UCSD-AML1 (cell line): ENCODE data around the gene ALDOA.
A peak's percentile ranks its signal among the peaks of the same experiment; 100 is the strongest.
"Not testable (repeated sequence)": the region's sequence is repeated elsewhere in the genome, so short reads cannot be mapped to it uniquely, and the experiment has no call there.

Source experiments
- DNase-seq: peaks from one replicate; lab custom pipeline; 2025; ENCODE audit not compliant: unreplicated experiment; lab: John Stamatoyannopoulos, UW

Gene ALDOA

DNA sequence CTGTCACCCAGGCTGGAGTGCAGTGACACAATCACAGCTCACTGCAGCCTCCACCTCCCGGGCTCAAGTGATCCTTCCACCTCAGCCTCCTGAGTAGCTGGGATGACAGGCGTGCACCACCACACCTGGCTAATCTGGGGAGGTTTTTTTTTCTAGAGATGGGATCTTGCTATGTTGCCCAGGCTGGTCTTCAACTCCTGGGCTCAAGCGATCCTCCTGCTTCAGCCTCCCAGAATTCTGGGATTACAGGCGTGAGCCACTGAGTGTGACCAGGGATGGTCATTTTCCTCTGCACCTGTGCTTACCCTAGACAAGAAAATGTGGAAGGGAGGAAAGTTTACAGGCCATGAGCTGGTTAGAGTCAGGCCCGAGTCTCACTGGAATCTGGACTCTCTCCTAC lies 24.9 kb upstream of the ALDOA start:
- DNase-seq, result not testable (repeated sequence)

DNA sequence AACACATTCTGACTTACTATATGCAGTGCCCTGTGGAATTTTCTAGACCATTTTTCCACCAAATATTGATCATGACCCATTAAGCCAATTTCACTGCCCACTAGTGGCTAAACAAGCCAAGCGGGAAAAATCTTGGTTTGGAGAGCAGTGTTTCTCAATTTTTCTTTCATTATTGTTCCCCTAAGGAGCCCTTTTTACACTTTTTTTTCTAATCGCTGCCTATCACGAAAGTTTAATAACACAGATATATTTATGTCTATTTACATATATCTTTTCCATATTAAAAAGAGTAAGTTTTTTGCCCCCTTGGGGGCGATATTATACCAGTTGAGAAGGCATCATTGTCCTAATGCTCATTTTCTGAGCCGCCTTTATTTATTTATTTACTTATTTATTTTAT lies 23.7 kb upstream of the ALDOA start:
- DNase-seq, result no peak

DNA sequence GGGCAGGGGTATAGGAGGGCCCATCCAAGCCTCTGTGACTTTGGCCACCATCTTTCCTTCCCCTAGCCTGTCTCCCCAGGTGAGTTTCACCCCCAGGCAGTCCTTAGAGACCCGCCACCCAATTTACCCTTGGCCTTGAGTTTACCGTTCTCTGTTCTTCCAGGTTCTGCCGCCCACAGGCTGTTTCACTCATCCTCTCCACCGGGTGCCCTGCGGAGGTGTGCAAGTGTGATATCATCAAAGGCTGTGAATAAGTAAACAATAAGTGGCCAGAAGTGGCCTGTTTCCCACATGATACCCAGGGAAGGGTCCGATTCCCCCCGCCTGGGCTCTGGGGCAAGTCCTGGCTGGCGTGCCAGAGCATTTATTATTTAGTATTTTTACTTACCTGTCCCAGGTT lies 19.4 kb upstream of the ALDOA start:
- DNase-seq, result no peak

DNA sequence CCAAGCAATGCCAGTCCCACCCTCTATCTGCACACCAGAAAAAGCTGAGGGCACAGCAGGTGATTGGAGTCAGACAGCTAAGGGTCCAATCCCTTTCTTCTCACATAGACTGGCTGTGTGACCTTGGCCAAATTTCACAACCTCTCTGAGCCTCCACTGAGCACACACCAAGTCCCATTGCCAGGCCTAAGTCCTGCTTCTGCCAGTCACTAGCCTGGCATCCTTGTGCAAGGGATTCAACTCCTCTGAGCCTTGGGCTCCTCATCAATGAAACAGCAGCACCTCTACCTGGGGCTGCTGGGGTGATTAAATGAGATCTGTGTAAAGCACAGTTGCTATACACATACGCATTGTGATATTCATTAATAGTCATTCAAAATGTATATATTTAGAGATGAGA lies 19.0 kb upstream of the ALDOA start:
- DNase-seq, result no peak

DNA sequence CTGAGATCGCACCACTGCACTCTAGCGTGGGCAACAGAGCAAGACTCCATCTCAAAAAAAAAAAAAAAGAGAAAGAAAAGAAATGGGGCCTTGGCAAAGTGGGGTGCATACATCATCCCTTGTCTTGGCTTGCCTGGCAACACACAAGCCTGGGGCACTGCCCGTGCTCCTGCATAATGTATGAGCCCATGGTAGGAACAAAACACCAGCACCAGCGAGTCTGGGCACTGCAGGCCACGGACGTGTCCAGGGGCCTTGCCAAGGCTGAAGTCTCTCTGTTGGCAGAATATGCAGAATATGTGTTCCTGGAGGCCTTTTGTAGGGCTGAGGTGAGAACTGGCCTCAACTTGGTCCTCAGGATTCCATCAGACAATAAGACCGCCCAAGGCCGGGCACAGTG lies 15.7 kb upstream of the ALDOA start:
- DNase-seq, result no peak

DNA sequence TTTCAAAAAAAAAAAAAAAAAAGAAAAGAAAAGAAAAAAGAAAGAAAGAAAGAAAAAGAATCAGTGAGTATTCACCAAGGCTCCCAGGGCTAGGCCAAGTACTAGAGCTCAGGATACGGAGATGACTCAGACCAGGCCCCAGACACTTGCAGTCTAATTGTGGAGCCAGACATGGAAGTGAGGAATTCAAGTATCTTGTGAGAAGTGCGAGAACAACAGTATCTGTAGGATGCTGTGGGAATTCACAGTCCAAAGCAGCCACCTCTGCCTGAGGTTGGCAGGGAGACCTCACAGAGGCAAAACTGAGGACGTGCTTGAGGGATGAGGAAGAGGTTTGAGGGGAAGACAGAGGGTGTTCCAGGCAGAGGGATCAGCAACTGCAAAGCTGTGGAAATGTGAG lies 14.0 kb upstream of the ALDOA start:
- no peak for DNase-seq

DNA sequence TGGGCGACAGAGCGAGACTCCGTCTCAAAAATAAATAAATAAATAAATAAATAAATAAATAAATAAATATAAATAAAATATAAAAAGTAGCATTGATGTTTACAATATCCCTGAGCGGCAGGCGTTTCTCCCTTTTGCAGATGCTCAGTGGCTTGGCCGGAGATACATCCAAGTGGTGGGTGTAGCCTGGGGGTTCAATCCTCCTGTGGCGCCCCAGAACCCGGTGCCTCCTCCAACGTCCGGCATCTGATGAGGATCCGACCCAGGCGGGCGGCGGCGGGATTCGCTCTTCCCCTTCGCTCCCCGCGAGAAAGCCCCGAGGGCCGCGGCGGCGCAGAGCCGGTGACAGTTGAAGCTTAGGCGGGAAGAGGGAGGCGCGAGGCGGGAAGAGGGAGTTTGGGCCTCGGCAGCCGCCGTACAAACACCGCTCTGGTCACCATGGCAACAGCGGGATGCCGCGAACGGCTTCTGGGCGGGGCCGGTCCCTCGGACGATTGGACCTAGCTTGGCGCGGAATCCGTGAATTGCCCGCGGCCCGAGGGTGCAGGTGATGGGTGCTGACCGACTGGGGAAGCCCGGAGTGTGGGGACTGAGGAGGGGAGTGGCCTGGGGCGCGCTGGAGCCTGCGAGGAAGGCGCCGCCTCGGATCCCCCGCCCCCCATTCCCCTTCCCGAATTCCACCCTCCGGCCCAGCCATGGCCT lies 12.7 kb upstream of the ALDOA start:
- DNase-seq, result peak; percentile 86

DNA sequence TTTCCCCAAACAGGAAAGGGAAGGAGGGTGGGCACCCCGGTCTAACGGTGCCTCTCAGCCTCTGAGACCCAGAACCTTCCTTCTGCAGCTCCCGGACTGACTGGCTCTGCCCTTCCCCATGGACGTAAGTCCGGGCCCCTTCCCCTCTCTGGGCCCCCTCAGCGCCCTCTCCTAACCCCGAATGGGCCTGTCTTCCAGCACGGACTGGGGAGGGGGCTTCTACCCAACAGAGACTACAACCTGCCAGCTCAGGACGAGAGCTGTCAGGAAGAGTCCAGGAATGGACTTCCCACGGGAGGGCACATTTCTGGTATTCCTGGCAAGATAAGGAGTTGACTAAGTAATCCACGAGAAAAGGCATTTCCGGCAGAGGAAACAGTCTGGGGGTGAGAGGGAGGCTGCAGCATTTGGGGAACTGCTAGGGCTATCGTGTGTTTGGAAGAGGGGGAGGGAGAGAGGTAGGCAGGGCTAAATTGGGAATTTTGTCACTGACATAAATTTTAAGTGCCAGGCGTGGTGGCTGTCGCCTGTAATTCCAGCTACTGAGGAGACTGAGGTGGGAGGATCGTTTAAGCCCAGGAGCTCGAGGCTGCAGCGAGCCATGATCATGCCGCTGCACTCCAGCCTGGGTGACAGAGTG lies 12.1 kb upstream of the ALDOA start:
- DNase-seq, result peak; percentile 41

DNA sequence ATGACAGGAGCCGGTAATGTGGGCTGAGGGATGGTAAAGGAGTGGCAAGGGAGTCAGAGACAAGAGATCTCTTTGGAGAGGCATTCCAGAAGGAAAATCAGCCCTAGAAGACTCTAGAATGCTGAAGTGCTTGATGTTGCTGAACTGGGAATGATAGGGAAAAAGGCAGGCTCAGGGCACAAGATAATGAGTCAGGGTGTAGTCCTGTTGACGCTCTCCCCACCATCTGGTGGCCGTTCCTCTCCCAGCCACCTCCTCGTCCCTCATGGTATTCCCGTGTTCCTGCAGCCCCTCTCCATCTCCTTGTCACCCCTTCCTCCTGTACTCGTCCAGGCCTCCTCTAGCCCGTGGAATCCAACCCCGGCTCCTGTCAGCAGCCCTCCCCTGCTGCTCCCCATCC lies 11.1 kb upstream of the ALDOA start:
- no peak for DNase-seq

DNA sequence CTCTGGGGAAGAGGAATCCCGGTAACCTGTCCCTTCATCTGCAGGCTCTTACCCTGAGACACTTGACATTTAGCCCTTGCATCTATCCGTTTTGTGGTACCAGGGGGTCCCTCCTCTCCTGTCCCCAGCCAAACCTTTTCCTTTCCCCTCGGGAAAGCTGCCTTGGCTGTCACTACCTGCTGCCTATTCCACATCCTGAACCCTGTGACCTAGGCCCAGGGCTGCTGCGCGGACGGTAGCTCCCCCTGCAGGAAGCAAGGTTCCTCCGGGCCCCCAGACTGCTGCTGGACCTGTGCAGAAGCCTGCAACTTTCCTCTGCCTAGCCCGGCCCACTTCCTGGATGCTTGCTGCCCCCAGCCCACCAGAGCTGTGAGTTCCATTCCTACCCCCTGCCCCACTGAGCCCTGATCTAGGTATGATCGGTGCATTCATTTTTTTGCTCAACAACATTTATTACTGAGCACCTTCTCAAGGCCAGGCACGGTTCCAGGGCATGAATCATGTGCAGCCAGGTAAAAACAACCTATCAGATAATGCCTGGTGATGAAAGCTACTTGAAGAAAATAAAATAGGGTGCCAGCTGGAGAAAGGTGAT lies 10.5 kb upstream of the ALDOA start:
- DNase-seq, result peak; percentile 65

DNA sequence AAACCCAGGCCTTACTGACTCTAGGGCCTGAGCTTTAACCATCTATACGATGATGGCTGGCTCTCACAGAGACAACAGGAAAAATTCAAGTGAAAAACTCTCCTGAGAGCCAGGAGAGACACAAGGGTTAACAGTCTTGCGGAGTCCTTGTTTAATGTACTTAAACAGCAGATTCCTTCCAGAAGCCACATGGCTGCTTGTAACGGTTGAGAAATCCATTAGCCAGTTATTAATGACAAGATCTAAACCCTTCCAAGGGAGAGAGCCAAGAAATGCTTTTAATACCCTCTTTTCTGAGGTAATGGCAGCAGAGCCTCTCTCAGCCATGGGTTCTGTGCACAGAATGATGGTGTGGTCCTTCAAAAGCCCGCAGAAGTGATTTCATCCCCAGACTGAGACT lies 5.2 kb upstream of the ALDOA start:
- DNase-seq, result no peak

DNA sequence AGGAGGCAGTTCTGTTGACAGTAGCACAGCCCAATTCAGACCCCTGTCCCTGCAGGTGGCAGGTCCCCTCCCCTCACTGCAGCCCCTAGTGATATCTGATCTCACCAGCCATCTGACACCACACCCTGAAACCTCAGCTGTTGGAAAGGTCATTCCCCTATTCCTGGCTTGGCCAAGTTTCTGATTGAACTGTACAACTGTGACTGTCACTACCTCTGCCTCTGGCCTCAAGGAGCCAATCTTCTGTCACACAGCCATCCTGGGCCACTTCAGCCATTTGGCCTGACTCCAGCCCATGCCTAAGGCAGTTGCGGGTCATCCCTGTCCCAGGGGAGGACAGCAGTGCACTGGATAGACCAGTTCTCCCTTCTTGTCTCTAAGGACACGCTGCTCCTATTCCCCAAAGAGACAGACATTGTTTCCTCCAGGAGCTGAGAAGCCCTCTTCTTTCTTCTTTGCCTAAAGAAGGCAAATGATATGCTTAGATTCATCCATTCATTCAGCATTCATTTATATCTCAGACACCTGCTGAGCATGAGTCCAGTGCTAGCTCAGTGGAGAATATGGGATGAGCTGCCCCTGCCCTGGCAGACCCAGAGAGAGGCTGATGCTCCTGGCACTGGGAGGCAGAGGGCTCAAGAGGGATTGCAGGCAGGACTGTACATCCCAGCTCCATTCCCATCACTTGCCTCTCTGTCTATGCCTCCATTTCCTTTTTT lies 4.6 kb upstream of the ALDOA start:
- no peak for DNase-seq

DNA sequence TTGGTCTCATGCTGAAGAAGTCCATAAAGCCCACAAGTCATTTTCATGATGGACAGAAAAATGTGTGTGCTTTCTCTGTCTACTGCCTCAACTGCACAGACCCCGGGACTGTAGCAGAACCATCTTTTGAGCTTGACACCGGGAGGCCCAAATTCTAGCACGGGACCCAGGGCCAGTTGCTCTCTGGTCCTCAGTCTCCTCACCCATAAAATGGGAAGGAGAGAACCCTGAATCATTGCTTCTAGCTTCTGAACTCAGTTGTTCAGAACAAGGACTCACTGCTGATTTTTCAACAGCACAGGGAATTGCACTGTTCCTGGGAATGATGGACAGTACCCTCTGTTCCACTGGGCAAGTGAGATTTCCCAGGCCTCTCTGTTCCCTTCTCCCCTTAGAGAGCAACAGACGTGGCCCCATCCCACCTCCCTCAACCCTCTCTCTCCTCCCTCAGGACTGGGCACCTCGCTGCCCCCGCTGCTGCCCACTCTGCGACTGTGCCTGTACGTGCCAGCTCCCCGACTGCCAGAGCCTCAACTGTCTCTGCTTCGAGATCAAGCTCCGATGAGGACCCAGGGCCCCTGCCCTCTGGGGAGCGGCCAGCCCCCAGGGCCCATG lies 2.2 kb upstream of the ALDOA start:
- no peak for DNase-seq

DNA sequence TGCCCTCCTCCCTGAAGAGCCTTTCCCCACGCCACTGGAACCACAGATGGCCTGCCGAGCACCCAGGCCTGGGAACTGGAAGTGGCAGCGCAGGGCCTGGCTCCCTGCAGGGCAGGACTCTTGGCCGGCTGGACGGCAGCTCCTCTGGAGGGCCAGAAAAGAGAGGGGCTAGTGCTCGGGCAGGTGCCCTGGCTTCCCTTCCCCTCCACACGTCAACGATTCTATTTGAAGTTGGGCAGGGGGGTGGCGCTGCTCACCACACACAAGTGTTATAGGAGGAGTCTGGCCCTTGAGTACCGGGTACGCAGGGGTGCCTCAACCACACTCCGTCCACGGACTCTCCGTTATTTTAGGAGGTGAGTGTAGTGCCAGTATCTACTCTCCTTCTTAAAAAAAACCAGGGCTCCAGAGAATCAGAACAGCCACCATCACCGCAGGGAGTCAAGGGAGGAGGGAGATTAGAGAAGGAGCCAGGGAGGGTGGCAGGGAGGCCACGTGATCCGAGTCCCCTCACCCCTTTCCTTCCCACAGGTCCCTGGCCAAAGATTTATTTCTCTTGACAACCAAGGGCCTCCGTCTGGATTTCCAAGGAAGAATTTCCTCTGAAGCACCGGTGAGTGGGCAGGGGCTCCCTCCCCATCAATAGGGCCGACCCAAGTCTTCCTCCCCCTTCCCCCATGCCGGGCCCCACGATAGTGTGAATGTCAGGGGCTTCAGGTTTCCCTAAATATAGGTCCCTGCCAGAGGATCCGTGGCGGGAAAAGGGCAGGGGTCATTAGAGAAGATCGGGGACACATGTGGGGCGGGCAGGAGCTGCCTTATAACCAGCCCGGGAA lies 1.4 kb upstream of the ALDOA start:
- peak; percentile 78 for DNase-seq

DNA sequence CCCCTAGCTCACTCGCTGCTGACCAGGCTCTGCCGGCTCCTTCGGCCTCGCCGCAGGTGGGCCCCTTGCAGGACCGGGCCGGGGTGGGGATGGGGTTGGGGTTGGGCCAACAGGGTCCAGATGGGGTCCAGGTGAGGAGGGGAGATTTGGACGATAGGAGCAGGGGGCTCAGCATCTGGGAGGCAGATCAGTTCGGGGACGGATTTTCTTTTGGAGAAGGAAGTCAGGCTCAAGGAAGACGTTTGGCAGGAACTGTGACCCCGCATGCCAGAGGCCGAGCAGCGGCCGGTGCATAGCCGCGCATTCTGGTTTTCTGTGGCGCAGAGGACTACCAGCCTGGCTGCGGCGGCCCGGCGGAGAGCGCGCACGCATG lies 845 bp upstream of the ALDOA start:
- no peak for DNase-seq

DNA sequence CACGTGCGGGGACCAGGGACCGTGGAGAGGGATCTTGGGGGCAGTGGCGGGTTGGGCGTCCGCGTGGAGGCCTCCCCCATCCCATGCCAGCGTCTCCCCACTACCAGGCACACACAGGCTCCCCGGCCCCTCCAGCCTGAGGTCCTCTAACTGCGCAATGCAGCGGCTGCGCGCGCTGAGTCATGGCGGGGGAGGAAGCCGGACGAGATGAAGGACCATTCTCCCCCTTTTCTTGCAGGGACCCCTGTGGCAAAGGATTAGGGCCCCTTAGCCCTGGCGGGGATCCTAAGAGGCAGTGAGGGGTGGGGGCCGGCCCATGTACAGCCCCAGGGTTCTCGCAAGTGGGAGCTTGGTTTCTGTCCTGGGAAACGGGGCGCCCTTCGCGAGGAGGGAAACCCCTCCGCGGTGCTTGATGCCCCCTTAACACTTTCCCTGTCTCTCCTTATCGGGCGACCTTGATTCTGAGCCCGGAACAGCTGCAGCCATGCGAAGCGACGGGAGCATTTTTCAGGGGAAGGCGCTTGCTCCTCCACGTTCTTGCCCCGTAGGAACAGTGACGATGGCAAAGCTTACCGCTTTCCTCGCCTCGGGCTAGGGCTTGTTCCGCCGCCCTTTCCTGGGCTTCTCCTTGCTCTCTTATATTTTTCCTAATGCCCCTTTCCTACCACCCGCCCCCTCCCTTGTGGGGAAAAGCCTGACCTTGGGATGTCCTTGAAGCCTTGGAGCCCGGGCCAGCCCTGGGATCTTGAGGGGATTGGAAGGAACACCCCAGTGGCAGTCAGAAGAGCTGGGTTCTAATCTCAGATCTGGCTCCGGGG lies 592 bp downstream of the ALDOA start:
- DNase-seq, result peak; percentile 61

DNA sequence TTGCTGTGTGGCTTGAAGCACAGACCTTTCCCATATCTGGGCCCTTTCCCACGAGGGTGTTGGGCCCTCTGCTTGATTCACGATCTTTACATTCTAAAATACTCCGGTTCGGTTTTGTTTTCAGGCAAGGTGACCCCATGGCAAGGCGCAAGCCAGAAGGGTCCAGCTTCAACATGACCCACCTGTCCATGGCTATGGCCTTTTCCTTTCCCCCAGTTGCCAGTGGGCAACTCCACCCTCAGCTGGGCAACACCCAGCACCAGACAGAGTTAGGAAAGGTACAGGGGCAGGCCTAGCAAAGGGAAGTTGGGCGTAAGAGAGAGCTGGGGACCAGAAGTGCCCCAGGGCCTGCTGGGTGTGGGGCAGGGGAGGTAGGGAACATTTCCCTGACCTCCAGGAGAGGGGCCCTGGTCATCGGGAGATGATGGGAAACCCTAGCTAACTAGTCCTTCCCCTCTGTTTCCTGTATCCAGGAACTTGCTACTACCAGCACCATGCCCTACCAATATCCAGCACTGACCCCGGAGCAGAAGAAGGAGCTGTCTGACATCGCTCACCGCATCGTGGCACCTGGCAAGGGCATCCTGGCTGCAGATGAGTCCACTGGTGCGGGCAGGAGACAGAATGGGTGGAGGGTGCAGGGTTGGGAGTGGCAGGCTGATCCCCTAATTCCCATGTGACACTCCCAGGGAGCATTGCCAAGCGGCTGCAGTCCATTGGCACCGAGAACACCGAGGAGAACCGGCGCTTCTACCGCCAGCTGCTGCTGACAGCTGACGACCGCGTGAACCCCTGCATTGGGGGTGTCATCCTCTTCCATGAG lies 1.4 kb downstream of the ALDOA start:
- DNase-seq, result no peak

DNA sequence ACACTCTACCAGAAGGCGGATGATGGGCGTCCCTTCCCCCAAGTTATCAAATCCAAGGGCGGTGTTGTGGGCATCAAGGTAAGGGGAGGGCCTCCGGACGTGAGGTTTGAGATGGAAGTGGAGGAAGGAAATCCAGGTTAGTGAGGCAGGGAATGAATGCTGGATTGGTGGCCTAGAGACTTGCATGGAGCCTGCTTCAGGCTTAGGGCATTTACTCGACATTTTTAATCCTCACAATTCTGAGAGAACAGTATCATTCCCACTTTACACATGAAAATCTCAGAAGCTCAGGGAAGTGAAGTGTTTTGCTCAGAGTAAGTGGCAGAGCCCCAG lies 2.0 kb downstream of the ALDOA start:
- no peak for DNase-seq

DNA sequence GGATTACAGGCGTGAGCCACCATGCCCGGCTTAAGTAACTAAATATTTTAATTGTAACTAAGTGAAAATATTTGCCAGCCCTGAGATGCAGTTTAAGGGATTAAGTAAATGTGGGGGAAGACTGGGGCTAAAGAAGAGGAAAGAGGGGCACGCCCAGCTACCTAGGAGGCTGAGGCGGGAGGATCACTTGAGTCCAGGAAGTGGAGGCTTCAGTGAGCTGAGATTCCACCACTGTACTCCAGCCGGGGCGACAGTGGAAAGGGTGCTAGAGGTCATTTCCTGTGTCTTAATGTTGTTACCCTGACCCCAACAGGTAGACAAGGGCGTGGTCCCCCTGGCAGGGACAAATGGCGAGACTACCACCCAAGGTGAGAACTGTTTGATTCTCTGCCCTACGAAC lies 2.8 kb downstream of the ALDOA start:
- no peak for DNase-seq
